Esophagus muscularis mucosa (tissue), 4 donors: ENCODE measurements around the gene TMEM247. TPM values are rescaled to one million over a fixed set of nuclear protein-coding genes. Genes with fewer than 3 reads are reported as not detected.

Source experiments
- DNase-seq: peaks from one replicate; pipeline ENCODE4 v3.0.0-alpha.2; 2017; ENCODE audit errors: extremely low spot score
- H3K27ac ChIP-seq, 4 donors: fragments of 200-600 bp; sonication (generic); replicated peaks in 1 of 4; 1 replicate in 3 of 4; 2 replicates in 1 of 4; pipeline ENCODE4 v1.5.1; 2016 to 2019; ENCODE audit warnings: mild to moderate bottlenecking in 1 of 4
- H3K27me3 ChIP-seq, 4 donors: fragments of 200-600 bp; sonication (generic); one replicate each; pipeline versions ENCODE4 v1.5.1 to v1.6.0; 2016 to 2019
- H3K36me3 ChIP-seq, 4 donors: fragments of 200-600 bp; sonication (generic); one replicate each; pipeline ENCODE4 v1.5.1; 2016 to 2019
- H3K4me1 ChIP-seq, 4 donors: fragments of 200-600 bp; sonication (generic); one replicate each; pipeline ENCODE4 v1.5.1; 2016 to 2019
- H3K4me3 ChIP-seq, 4 donors: fragments of 200-600 bp; sonication (generic); 1 replicate in 2 of 4; 2 replicates in 2 of 4; pipeline ENCODE4 v1.5.1; 2016 to 2019; ENCODE audit warnings: mild to moderate bottlenecking in 4 of 4, moderate library complexity in 1 of 4
- H3K9me3 ChIP-seq, 4 donors: fragments of 200-600 bp; sonication (generic); 1 replicate in 3 of 4; 2 replicates in 1 of 4; pipeline ENCODE4 v1.5.1; 2016 to 2019
- CTCF ChIP-seq, 3 experiments: fragments of 200-600 bp in 2 of 3; fragments of 450-650 bp in 1 of 3; sonication (generic) in 2 of 3; IDR thresholded peaks; one replicate each; pipeline ENCODE4 v1.5.1; 2017 to 2019; ENCODE audit warnings: antibody characterized with exemption in 3 of 3, mild to moderate bottlenecking in 2 of 3, moderate library complexity in 1 of 3
- EP300 ChIP-seq: sonication (generic); formaldehyde crosslinking; IDR thresholded peaks from one replicate; pipeline ENCODE4 v1.6.1; 2017; ENCODE audit warnings: antibody characterized with exemption
- POLR2A ChIP-seq: fragments of 450-650 bp; IDR thresholded peaks from one replicate; pipeline ENCODE4 v1.6.1; 2017; ENCODE audit warnings: antibody characterized with exemption, moderate library complexity, mild to moderate bottlenecking, low read depth
- POLR2AphosphoS5 ChIP-seq, 2 donors: sonication (generic); formaldehyde crosslinking; IDR thresholded peaks; one replicate each; pipeline ENCODE4 v1.6.1; 2017; ENCODE audit warnings: antibody characterized with exemption in 2 of 2
- WGBS: methylation state at CpG from one replicate; pipeline ENCODE4 v1.1.5; 2018; 5-methylcytosine and 5-hydroxymethylcytosine counted together
- intact Hi-C: fragments of 100-400 bp; cut with DNase I; formaldehyde crosslinking; loops from one replicate; pipeline ENCODE4 v1.15.1; 2023
- total RNA-seq, 4 donors: library from RNA; depleted of rRNA; stranded (reverse); fragments of >200 nt; gene quantifications; one replicate each; pipeline versions ENCODE4 v1.1.0 to v1.2.1, GENCODE V29; 2016

The TMEM247 gene
- total RNA-seq, 4 donors from 2014 or later: not detected

GRCh38 chr2:46506131-46506706 lies 26.9 kb downstream of the TMEM247 start:
- H3K27me3 ChIP-seq: no peaks in the 10 kb centered on the region
- intact Hi-C loops: no loop called here

DNA sequence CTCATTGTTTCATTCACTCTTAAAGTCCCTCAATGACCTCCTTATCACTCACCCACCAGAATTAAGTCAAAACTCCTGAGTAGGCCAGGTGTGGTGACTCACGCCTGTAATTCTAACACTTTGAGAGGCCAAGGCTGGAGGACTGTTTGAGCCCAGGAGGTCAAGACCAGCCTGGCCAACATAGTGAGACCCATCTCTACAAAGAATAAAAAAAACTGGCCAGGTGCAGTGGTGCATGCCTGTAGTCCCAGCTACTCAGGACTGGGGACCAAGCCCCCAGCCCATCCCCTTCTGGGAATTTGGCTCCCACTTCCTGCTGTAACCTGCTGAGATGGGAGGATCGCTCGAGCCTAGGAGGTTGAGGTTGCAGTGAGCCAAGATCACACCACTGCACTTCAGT lies 28.9 kb downstream of the TMEM247 start:
- Histone ChIP-seq H3K9me3 (no peaks in the 10 kb centered on the region), H3K27ac (no peak overlapping the region), H3K27me3 (no peaks in the 10 kb centered on the region), H3K4me1 (no peaks in the 10 kb centered on the region), H3K4me3 (no peak overlapping the region), H3K36me3 (no peaks in the 10 kb centered on the region)
- 94% methylated on average over 3 of the region's 3 CpGs for WGBS
- TF ChIP-seq POLR2A (no peak), EP300 (no peak), POLR2AphosphoS5 (IDR thresholded peaks at IDR 0.05) (no peak), CTCF (IDR thresholded peaks at IDR 0.05) (no peak)
- intact Hi-C loops: no loop called here
- DNase-seq: no peak

More at GRCh38 chr2:46506131-46506706, 26.9 kb downstream of the TMEM247 start:
- Histone ChIP-seq H3K27ac (no peak overlapping the region), H3K4me1 (no peaks in the 10 kb centered on the region), H3K36me3 (no peaks in the 10 kb centered on the region), H3K9me3 (no peaks in the 10 kb centered on the region), H3K4me3 (no peak overlapping the region)
- TF ChIP-seq POLR2AphosphoS5 (IDR thresholded peaks at IDR 0.05): no peak
- no peak for TF ChIP-seq POLR2A
- TF ChIP-seq EP300: no peak
- TF ChIP-seq CTCF (IDR thresholded peaks at IDR 0.05): no peak
- no peak for DNase-seq
- WGBS: 65% methylated on average over 6 of the region's 6 CpGs

DNA sequence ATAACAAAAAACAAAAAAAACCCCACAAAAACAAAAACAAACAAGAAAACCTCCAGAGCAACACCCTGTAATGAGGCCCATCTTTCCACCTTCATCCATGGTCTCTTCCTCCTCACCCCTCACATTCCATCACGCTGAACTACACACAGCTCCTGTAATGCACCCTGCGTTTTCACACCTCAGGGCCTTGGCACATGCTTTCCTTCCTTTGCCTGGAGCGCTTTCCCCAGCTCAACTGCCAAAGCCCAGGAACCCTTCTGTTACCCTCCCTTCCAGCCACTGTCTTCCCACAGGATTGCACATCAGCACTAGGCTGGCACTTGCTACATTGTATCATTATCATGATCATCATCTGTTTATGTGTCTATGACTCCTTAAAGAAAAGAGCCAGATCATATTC lies 29.4 kb downstream of the TMEM247 start:
- Histone ChIP-seq H3K4me3 (no peak overlapping the region), H3K27ac (no peak overlapping the region), H3K4me1 (no peaks in the 10 kb centered on the region), H3K9me3 (no peaks in the 10 kb centered on the region), H3K36me3 (no peaks in the 10 kb centered on the region), H3K27me3 (no peaks in the 10 kb centered on the region)
- DNase-seq: peak; percentile 39
- intact Hi-C loops: no loop called here
- WGBS: 92% methylated on average over 3 of the region's 3 CpGs
- TF ChIP-seq POLR2A (no peak), POLR2AphosphoS5 (IDR thresholded peaks at IDR 0.05) (no peak), CTCF (IDR thresholded peaks at IDR 0.05) (no peak)

GRCh38 chr2:46509804-46510203 lies 30.4 kb downstream of the TMEM247 start:
- DNase-seq: peak; percentile 37
- H3K4me1 ChIP-seq: no peaks in the 10 kb centered on the region
- TF ChIP-seq POLR2AphosphoS5 (IDR thresholded peaks at IDR 0.05): no peak
- TF ChIP-seq EP300: no peak
- H3K4me3 ChIP-seq: no peak overlapping the region
- H3K27me3 ChIP-seq: no peaks in the 10 kb centered on the region
- H3K27ac ChIP-seq: no peak overlapping the region
- peaks cover 0 to 4% (median 0%) of the 10 kb centered on the region in 4 donors for H3K9me3 ChIP-seq
- intact Hi-C loops: no loop called here
- 94% methylated on average over 3 of the region's 3 CpGs for WGBS
- H3K36me3 ChIP-seq: no peaks in the 10 kb centered on the region

DNA sequence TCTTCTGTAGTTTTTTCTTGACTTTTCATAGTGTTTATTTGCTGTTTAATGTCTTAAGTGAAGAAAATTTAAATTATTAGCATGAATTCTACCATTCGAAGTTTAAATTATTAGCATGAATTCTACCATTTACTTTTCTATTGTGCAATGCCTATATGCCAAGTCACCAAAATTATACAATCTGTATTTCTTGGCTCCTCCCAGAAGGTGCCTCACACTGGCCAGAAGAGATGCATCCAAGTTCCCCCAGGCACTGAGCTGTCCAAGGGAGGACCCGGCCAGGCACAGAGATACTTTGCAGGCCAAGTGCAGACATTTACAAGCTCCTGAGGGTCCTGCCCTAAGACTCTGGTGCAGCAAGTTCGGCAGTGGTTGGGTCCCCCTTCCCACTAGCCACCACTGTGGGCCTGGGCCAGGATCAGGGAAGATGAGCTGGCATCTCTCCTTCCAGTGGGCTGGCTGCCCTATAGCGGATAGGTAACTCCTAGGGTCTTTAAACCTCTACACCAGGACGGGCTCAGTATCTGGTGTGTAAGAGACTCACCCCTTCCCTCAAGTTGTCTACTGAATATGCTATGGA lies 31.3 kb downstream of the TMEM247 start:
- intact Hi-C loops: no loop called here
- Histone ChIP-seq H3K4me1 (no peaks in the 10 kb centered on the region), H3K4me3 (no peak overlapping the region), H3K9me3 (peaks cover 0 to 8% (median 2%) of the 10 kb centered on the region in 4 donors), H3K36me3 (no peaks in the 10 kb centered on the region), H3K27ac (no peak overlapping the region), H3K27me3 (no peaks in the 10 kb centered on the region)
- WGBS: 80% methylated on average over 2 of the region's 5 CpGs
- TF ChIP-seq POLR2AphosphoS5 (IDR thresholded peaks at IDR 0.05) (no peak), POLR2A (no peak), EP300 (no peak), CTCF (IDR thresholded peaks at IDR 0.05) (no peak)
- DNase-seq: peak; percentile 80
